HTERT RPE-1 (cell line): ENCODE data around the gene RASD1.
"Not testable (repeated sequence)": the region's sequence is repeated elsewhere in the genome, so short reads cannot be mapped to it uniquely, and the experiment has no call there.

Experiments used
- in situ Hi-C: fragments of 300-500 bp; cut with MboI; formaldehyde crosslinking; loops from 4 replicates; pipeline ENCODE4 v1.14.3; 2020; ENCODE audit warnings: low sequenced_read_pairs

RASD1 gene

GRCh38 chr17:17497845-17498520 is 1.8 kb upstream of the RASD1 start:
- in situ Hi-C loops, result no loop called here

- in situ Hi-C loops, result no loop called here
Observed at GRCh38 chr17:17497065-17497844, 1.1 kb upstream of the RASD1 start.

GRCh38 chr17:17495536-17496188 is 533 bp downstream of the RASD1 start:
- in situ Hi-C loops, result no loop called here

- in situ Hi-C loops, result no loop called here
Observed at GRCh38 chr17:17494870-17495535, 1.2 kb downstream of the RASD1 start.

- in situ Hi-C loops, result no loop called here
Observed at GRCh38 chr17:17494499-17494869, 1.7 kb downstream of the RASD1 start.

GRCh38 chr17:17493986-17494466 is 2.2 kb downstream of the RASD1 start:
- in situ Hi-C loops, result no loop called here

- in situ Hi-C loops, result no loop called here
Observed at GRCh38 chr17:17493249-17493985, 2.8 kb downstream of the RASD1 start.

- in situ Hi-C loops, result no loop called here
Observed at GRCh38 chr17:17492571-17492970, 3.6 kb downstream of the RASD1 start.

GRCh38 chr17:17492085-17492484 is 4.1 kb downstream of the RASD1 start:
- in situ Hi-C loops, result no loop called here

GRCh38 chr17:17491546-17491988 is 4.6 kb downstream of the RASD1 start:
- in situ Hi-C loops, result no loop called here

GRCh38 chr17:17491031-17491471 is 5.1 kb downstream of the RASD1 start:
- in situ Hi-C loops, result no loop called here

GRCh38 chr17:17487998-17488397 is 8.2 kb downstream of the RASD1 start:
- in situ Hi-C loops, result no loop called here

GRCh38 chr17:17486416-17486815 is 9.8 kb downstream of the RASD1 start:
- in situ Hi-C loops, result not testable (repeated sequence)

- in situ Hi-C loops, result no loop called here
Observed at GRCh38 chr17:17485420-17485819, 10.8 kb downstream of the RASD1 start.

- in situ Hi-C loops, result no loop called here
Observed at GRCh38 chr17:17484451-17484899, 11.7 kb downstream of the RASD1 start.

- in situ Hi-C loops, result no loop called here
Observed at GRCh38 chr17:17481860-17482259, 14.3 kb downstream of the RASD1 start.

GRCh38 chr17:17480593-17481148 is 15.5 kb downstream of the RASD1 start:
- in situ Hi-C loops, result no loop called here

- in situ Hi-C loops, result no loop called here
Observed at GRCh38 chr17:17479209-17479608, 17.0 kb downstream of the RASD1 start.

- in situ Hi-C loops, result no loop called here
Observed at GRCh38 chr17:17476865-17477467, 19.2 kb downstream of the RASD1 start, which contains the start of gene MED9. MED9 (plus strand) TSS chr17:17477000; CDS start chr17:17477042, 42 bp downstream.
